Measurements from ENCODE around the gene ZNF615. TPM values are rescaled to one million over a fixed set of nuclear protein-coding genes. Genes with fewer than 3 reads are reported as not detected.
A peak's percentile ranks its signal among the peaks of the same experiment; 100 is the strongest.
"Not testable (repeated sequence)": the region's sequence is repeated elsewhere in the genome, so short reads cannot be mapped to it uniquely, and the experiment has no call there.

Gene ZNF615
- total RNA-seq, result 10 to 100 TPM; 10.2 to 11.8 TPM

DNA sequence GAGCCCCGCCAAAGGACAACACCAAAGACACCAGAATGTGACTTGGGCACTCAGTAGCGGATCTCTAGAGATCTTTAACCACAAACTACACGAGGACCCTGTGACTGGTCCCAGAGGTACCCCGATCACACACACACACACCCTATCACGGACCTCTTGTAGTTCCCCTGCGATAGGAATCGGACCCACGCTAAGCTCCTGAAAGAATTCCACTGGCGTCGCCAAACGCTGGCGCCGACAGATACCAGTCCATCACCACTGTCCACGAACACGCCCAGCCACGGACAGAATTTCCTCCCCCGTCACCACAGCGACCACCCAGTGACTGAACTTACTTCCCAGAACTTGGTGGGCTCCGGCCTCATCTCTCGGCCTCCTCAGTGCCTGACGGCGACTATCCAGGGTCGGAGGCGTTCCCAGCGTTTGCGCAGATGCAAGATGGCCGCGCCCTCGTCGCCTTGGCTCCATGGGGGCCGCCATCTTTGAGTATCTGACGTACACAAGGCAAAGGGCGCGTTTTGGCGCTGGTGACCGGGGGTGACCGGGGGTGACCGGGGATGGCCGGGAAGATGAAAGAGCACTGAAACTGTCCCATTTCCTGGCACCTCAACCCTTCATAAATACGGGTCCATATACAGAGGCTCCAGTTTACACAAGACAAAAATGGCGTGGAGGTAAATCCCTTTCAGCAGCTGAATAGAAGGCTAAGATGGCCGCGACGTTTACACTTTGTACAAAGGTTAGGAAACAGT, at the start of gene ZNF615:
Gene ZNF615, minus strand, starts transcription at position 406 of the 752 bp plus-strand sequence. CDS start 4,500 bp downstream, outside the sequence.
- Mint-ChIP-seq H3K4me1 (ENCODE audit: low read depth) (peaks cover 6% of the 10 kb centered on the region), H3K9me3 (peaks cover 9 to 25% of the 10 kb centered on the region in 2 donors), H3K36me3 (ENCODE audit: insufficient read depth in 2 of 2) (peaks cover 37 to 60% of the 10 kb centered on the region in 2 donors), H3K27me3 (ENCODE audit: low read depth) (no peaks in the 10 kb centered on the region), H3K4me3 (peak within 1 kb of the TSS; percentile 91 to 94), H3K27ac (peak within 1 kb of the TSS; percentile 84)
- ATAC-seq (replicated peaks in 1 of 2) (peak; percentile 95), DNase-seq (peak; percentile 89 to 90)

GRCh38 chr19:52056480-52056879, 48.5 kb upstream of the ZNF615 start:
- DNase-seq; ATAC-seq (replicated peaks in 1 of 2); H3K27me3 Mint-ChIP-seq (ENCODE audit: low read depth); H3K27ac Mint-ChIP-seq; H3K4me3 Mint-ChIP-seq; H3K4me1 Mint-ChIP-seq (ENCODE audit: low read depth): not testable (repeated sequence)
- Mint-ChIP-seq H3K9me3 (peaks cover 30 to 36% of the 10 kb centered on the region in 2 donors), H3K36me3 (ENCODE audit: insufficient read depth in 2 of 2) (peaks cover 39 to 57% of the 10 kb centered on the region in 2 donors)

DNA sequence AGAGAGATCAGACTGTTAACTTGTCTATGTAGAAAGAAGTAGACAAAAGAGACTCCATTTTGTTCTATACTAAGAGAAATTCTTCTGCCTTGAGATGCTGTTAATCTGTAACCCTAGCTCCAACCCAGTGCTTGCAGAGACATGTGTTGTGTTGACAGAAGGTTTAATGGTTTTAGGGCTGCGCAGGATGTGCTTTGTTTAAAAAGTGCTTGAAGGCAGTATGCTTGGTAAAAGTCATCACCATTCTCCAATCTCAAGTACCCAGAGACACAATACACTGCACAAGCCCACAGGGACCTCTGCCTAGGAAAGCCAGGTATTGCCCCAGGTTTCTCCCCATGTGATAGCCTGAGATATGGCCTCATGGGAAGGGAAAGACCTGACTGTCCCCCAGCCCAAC, 43.7 kb upstream of the ZNF615 start:
- peaks cover 31 to 37% of the 10 kb centered on the region in 2 donors for H3K9me3 Mint-ChIP-seq
- not testable (repeated sequence) for ATAC-seq (replicated peaks in 1 of 2)

GRCh38 chr19:52048555-52049501, 40.8 kb upstream of the ZNF615 start, which contains the start of gene ZNF432:
Gene ZNF432 (minus strand): TSS chr19:52048838. CDS start chr19:52046868, 1,970 bp downstream.
- Mint-ChIP-seq H3K27me3 (ENCODE audit: low read depth) (no peaks in the 10 kb centered on the region), H3K4me3 (peak within 1 kb of the TSS; percentile 87 to 100), H3K4me1 (ENCODE audit: low read depth) (peaks cover 25% of the 10 kb centered on the region), H3K9me3 (peaks cover 19 to 25% of the 10 kb centered on the region in 2 donors), H3K27ac (peak within 1 kb of the TSS; percentile 85), H3K36me3 (ENCODE audit: insufficient read depth in 2 of 2) (peaks cover 47 to 65% of the 10 kb centered on the region in 2 donors)
- DNase-seq (peak; percentile 85 to 86), ATAC-seq (replicated peaks in 1 of 2) (peak; percentile 88 to 93)

More for the DNA sequence above, 43.7 kb upstream of the ZNF615 start:
- not testable (repeated sequence) for H3K4me3 Mint-ChIP-seq; H3K27ac Mint-ChIP-seq; DNase-seq; H3K27me3 Mint-ChIP-seq (ENCODE audit: low read depth)
- Mint-ChIP-seq H3K36me3 (ENCODE audit: insufficient read depth in 2 of 2) (peaks cover 50 to 69% of the 10 kb centered on the region in 2 donors), H3K4me1 (ENCODE audit: low read depth) (peaks cover 25% of the 10 kb centered on the region)

DNA sequence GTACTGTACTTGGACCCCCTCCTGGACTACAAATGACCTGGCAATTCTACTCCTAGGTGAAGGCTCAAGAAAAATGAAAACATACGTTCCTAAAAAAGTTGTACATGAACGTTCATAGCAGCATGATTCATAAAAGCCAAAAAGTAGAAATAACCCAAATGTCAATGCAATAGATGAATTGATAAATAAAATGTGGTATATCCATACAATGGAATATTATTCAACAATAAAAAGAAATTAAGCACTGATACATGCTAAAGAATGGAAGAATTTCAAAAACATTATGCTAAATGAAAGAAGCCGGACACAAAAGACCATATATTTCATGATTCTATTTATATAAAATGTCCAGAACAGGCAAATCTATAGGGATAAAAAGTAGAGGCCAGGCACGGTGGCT, 31.2 kb upstream of the ZNF615 start:
- DNase-seq (no peak), ATAC-seq (replicated peaks in 1 of 2) (no peak)
- Mint-ChIP-seq H3K4me3 (no peak overlapping the region), H3K9me3 (peaks cover 23 to 31% of the 10 kb centered on the region in 2 donors), H3K4me1 (ENCODE audit: low read depth) (no peaks in the 10 kb centered on the region), H3K36me3 (ENCODE audit: insufficient read depth in 2 of 2) (peaks cover 61 to 87% of the 10 kb centered on the region in 2 donors), H3K27ac (no peak overlapping the region), H3K27me3 (ENCODE audit: low read depth) (no peaks in the 10 kb centered on the region)

- DNase-seq (no peak), ATAC-seq (replicated peaks in 1 of 2) (no peak)
- H3K27ac Mint-ChIP-seq, result no peak overlapping the region
- H3K4me3 Mint-ChIP-seq, result no peak overlapping the region
- H3K36me3 Mint-ChIP-seq (ENCODE audit: insufficient read depth in 2 of 2), result peaks cover 54 to 82% of the 10 kb centered on the region in 2 donors
- H3K27me3 Mint-ChIP-seq (ENCODE audit: low read depth), result no peaks in the 10 kb centered on the region
- H3K4me1 Mint-ChIP-seq (ENCODE audit: low read depth), result peaks cover 3% of the 10 kb centered on the region
- H3K9me3 Mint-ChIP-seq, result peaks cover 31 to 38% of the 10 kb centered on the region in 2 donors
Measured at GRCh38 chr19:52034051-52034728, 26.2 kb upstream of the ZNF615 start.

DNA sequence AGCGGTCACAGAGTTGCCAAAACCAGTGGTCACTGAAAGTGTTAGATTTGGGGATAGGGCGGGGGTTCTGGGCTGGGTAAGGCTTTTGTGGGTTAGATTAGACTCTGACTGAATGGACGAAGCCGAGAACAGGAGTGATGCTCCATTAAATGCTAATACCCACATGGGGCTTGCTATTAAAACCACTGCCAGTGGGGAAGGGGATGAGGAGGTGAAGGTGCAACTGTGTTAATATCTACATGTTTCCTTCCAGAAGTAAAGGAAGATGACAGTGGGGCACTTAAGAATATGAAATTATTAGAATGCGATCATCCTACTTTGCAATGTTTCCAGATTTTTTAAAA, 20.7 kb upstream of the ZNF615 start:
- Mint-ChIP-seq H3K4me3 (peak overlapping the region; percentile 87 to 97), H3K9me3 (peaks cover 17 to 31% of the 10 kb centered on the region in 2 donors)
- ATAC-seq (replicated peaks in 1 of 2), result peak; percentile 24

GRCh38 chr19:52028027-52028779, 20.2 kb upstream of the ZNF615 start, which contains the start of gene ZNF614:
Gene ZNF614 (minus strand): TSS chr19:52028379. CDS start chr19:52025745, 2,634 bp downstream.
- Mint-ChIP-seq H3K4me3 (peak within 1 kb of the TSS; percentile 87 to 97), H3K9me3 (peaks cover 16 to 30% of the 10 kb centered on the region in 2 donors), H3K4me1 (ENCODE audit: low read depth) (peaks cover 25% of the 10 kb centered on the region), H3K36me3 (ENCODE audit: insufficient read depth in 2 of 2) (peaks cover 44 to 76% of the 10 kb centered on the region in 2 donors), H3K27ac (peak within 1 kb of the TSS; percentile 66), H3K27me3 (ENCODE audit: low read depth) (no peaks in the 10 kb centered on the region)
- ATAC-seq (replicated peaks in 1 of 2), result peak; percentile 91 to 94
- peak; percentile 86 to 87 for DNase-seq

More for the DNA sequence above, 20.7 kb upstream of the ZNF615 start:
- DNase-seq, result no peak
- H3K4me1 Mint-ChIP-seq (ENCODE audit: low read depth), result peaks cover 25% of the 10 kb centered on the region
- H3K27ac Mint-ChIP-seq, result peak overlapping the region; percentile 66
- H3K36me3 Mint-ChIP-seq (ENCODE audit: insufficient read depth in 2 of 2), result peaks cover 44 to 76% of the 10 kb centered on the region in 2 donors
- no peaks in the 10 kb centered on the region for H3K27me3 Mint-ChIP-seq (ENCODE audit: low read depth)

- not testable (repeated sequence) for H3K27ac Mint-ChIP-seq
- H3K9me3 Mint-ChIP-seq, result peaks cover 18 to 32% of the 10 kb centered on the region in 2 donors
- H3K4me3 Mint-ChIP-seq, result peak overlapping the region; percentile 87 to 97
Measured at GRCh38 chr19:52026255-52026990, 18.4 kb upstream of the ZNF615 start.

DNA sequence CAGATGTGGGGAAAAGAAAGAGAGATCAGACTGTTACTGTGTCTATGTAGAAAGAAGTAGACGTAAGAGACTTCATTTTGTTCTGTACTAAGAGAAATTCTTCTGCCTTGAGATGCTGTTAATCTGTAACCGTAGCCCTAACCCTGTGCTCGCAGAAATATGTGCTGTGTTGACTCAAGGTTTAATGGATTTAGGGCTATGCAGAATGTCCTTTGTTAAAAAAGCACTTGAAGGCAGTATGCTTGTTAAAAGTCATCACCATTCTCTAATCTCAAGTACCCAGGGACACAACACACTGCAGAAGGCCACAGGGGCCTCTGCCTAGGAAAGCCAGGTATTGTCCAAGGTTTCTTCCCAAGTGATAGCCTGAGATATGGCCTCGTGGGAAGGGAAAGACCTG, 16.5 kb upstream of the ZNF615 start:
- H3K27ac Mint-ChIP-seq; ATAC-seq (replicated peaks in 1 of 2); H3K4me3 Mint-ChIP-seq; H3K27me3 Mint-ChIP-seq (ENCODE audit: low read depth); DNase-seq: not testable (repeated sequence)
- peaks cover 19 to 37% of the 10 kb centered on the region in 2 donors for H3K9me3 Mint-ChIP-seq
- peaks cover 31% of the 10 kb centered on the region for H3K4me1 Mint-ChIP-seq (ENCODE audit: low read depth)
- peaks cover 62 to 80% of the 10 kb centered on the region in 2 donors for H3K36me3 Mint-ChIP-seq (ENCODE audit: insufficient read depth in 2 of 2)

More at GRCh38 chr19:52026255-52026990, 18.4 kb upstream of the ZNF615 start:
- Mint-ChIP-seq H3K4me1 (ENCODE audit: low read depth) (peaks cover 25% of the 10 kb centered on the region), H3K36me3 (ENCODE audit: insufficient read depth in 2 of 2) (peaks cover 50 to 77% of the 10 kb centered on the region in 2 donors)
- H3K27me3 Mint-ChIP-seq (ENCODE audit: low read depth); DNase-seq; ATAC-seq (replicated peaks in 1 of 2): not testable (repeated sequence)

GRCh38 chr19:52022193-52022592, 14.2 kb upstream of the ZNF615 start:
- no peaks in the 10 kb centered on the region for H3K27me3 Mint-ChIP-seq (ENCODE audit: low read depth)

More at GRCh38 chr19:52022193-52022592, 14.2 kb upstream of the ZNF615 start:
- Mint-ChIP-seq H3K4me1 (ENCODE audit: low read depth) (peaks cover 15% of the 10 kb centered on the region), H3K9me3 (peaks cover 22 to 37% of the 10 kb centered on the region in 2 donors), H3K27ac (no peak overlapping the region), H3K4me3 (no peak overlapping the region), H3K36me3 (ENCODE audit: insufficient read depth in 2 of 2) (peaks cover 63 to 85% of the 10 kb centered on the region in 2 donors)
- DNase-seq (no peak), ATAC-seq (replicated peaks in 1 of 2) (no peak)

Data from activated T-cell treated with anti-CD3 and anti-CD28 coated beads, Interleukin-2, amount 50 U/mL, for 72 hours (primary cell).